Nephron (organoid): ENCODE measurements around the gene WDR7.

ENCODE experiments used
- H3K27ac Mint-ChIP-seq, 3 experiments: 2 replicates each; pipeline ENCODE4 v1.8.0; 2020; ENCODE audit warnings: mixed read lengths in 3 of 3, mild to moderate bottlenecking in 2 of 3, moderate library complexity in 1 of 3
- H3K27me3 Mint-ChIP-seq: 2 replicates; pipeline ENCODE4 v1.8.0; 2021; ENCODE audit warnings: low read depth, mild to moderate bottlenecking, moderate library complexity, mixed read lengths
- H3K36me3 Mint-ChIP-seq: 2 replicates; pipeline ENCODE4 v1.8.0; 2020; ENCODE audit warnings: low read depth, mixed read lengths
- H3K4me1 Mint-ChIP-seq: 2 replicates; pipeline ENCODE4 v1.8.0; 2020; ENCODE audit warnings: mixed read lengths
- H3K4me3 Mint-ChIP-seq, 3 experiments: 2 replicates each; pipeline ENCODE4 v1.8.0; 2020; ENCODE audit warnings: mild to moderate bottlenecking in 3 of 3, mixed read lengths in 3 of 3, moderate library complexity in 2 of 3
- H3K9me3 Mint-ChIP-seq: 2 replicates; pipeline ENCODE4 v1.8.0; 2020; ENCODE audit warnings: mixed read lengths
- CTCF ChIP-seq, 3 experiments: fragments of 200-600 bp; sonication (generic); IDR thresholded peaks; one replicate each; pipeline ENCODE4 v1.5.0; 2021; ENCODE audit warnings: antibody characterized with exemption in 3 of 3; ENCODE audit not compliant: unreplicated experiment in 3 of 3

WDR7 gene

GRCh38 chr18:57063601-57064103 lies 412.5 kb downstream of the WDR7 start:
- H3K4me3 Mint-ChIP-seq, result no peak overlapping the region
- no peak for TF ChIP-seq CTCF (IDR thresholded peaks at IDR 0.05; ENCODE audit: unreplicated experiment in 3 of 3)

GRCh38 chr18:57073501-57074187 lies 422.5 kb downstream of the WDR7 start:
- no peaks in the 10 kb centered on the region for H3K36me3 Mint-ChIP-seq
- H3K27me3 Mint-ChIP-seq, result peaks cover 13% of the 10 kb centered on the region
- no peaks in the 10 kb centered on the region for H3K4me1 Mint-ChIP-seq
- H3K9me3 Mint-ChIP-seq, result no peaks in the 10 kb centered on the region
- TF ChIP-seq CTCF (IDR thresholded peaks at IDR 0.05; ENCODE audit: unreplicated experiment in 3 of 3), result no peak
- H3K27ac Mint-ChIP-seq, result no peak overlapping the region
- no peak overlapping the region for H3K4me3 Mint-ChIP-seq

More at GRCh38 chr18:57063601-57064103, 412.5 kb downstream of the WDR7 start:
- H3K27ac Mint-ChIP-seq, result no peak overlapping the region
- no peaks in the 10 kb centered on the region for H3K36me3 Mint-ChIP-seq
- H3K4me1 Mint-ChIP-seq, result no peaks in the 10 kb centered on the region
- H3K9me3 Mint-ChIP-seq, result no peaks in the 10 kb centered on the region
- peaks cover 8% of the 10 kb centered on the region for H3K27me3 Mint-ChIP-seq

- no peaks in the 10 kb centered on the region for H3K36me3 Mint-ChIP-seq
- no peak for TF ChIP-seq CTCF (IDR thresholded peaks at IDR 0.05; ENCODE audit: unreplicated experiment in 3 of 3)
- no peak overlapping the region for H3K27ac Mint-ChIP-seq
Observed at GRCh38 chr18:57075716-57076400, 424.7 kb downstream of the WDR7 start.

GRCh38 chr18:57077005-57077765 lies 426.0 kb downstream of the WDR7 start:
- H3K36me3 Mint-ChIP-seq, result no peaks in the 10 kb centered on the region
- no peaks in the 10 kb centered on the region for H3K4me1 Mint-ChIP-seq
- peaks cover 9% of the 10 kb centered on the region for H3K27me3 Mint-ChIP-seq
- H3K4me3 Mint-ChIP-seq, result no peak overlapping the region
- H3K9me3 Mint-ChIP-seq, result no peaks in the 10 kb centered on the region
- TF ChIP-seq CTCF (IDR thresholded peaks at IDR 0.05; ENCODE audit: unreplicated experiment in 3 of 3), result no peak
- H3K27ac Mint-ChIP-seq, result no peak overlapping the region

More at GRCh38 chr18:57075716-57076400, 424.7 kb downstream of the WDR7 start:
- Mint-ChIP-seq H3K27me3 (peaks cover 13% of the 10 kb centered on the region), H3K9me3 (no peaks in the 10 kb centered on the region), H3K4me3 (no peak overlapping the region), H3K4me1 (no peaks in the 10 kb centered on the region)

- no peak for TF ChIP-seq CTCF (IDR thresholded peaks at IDR 0.05; ENCODE audit: unreplicated experiment in 3 of 3)
- Mint-ChIP-seq H3K27ac (no peak overlapping the region), H3K36me3 (no peaks in the 10 kb centered on the region), H3K4me3 (no peak overlapping the region), H3K9me3 (no peaks in the 10 kb centered on the region), H3K27me3 (peaks cover 9% of the 10 kb centered on the region), H3K4me1 (no peaks in the 10 kb centered on the region)
Observed at GRCh38 chr18:57077786-57078552, 426.8 kb downstream of the WDR7 start.
